Fibroblast of skin of scalp (primary cell): ENCODE data around the gene EHBP1.

Experiments used
- DNase-seq: peaks from one replicate; pipeline ENCODE4 v3.0.0-alpha.2; 2013

Gene EHBP1

DNA sequence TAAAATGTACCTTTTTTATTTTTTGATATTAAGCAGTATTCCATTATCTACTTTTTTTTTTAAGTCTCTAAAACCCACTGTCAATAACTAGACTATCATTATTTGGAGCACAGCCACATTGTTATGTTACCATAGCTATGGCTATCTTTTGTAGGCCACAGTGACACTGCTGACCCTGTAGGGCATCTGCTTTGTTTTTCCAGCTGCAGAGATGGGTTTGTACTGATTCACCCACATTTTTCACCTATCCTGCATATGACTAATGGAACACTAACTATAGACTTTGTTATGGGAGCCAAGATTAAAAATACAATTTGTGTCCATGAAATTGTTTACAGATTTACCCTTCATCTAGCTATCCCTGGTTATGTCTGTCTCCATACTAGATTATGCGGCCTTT lies 323.5 kb downstream of the EHBP1 start:
- no peak for DNase-seq

DNA sequence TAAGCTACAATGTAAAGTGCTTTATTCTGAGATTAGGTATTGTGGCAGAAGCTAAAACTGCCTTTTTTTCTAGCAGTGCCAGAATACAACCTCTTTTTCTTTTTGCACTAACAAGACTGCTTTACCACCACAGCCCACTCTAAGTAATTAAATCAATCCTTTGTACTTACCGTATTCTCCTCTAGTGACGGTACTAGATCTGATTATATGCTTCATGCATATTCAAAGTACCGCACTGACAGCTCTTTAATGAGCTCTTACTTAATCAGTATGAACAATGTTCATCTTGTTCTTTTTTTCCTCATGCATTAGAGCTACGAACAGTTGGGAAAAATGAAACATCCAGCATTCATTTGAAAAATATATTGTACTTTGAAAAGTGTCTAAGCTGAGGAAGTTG lies 329.0 kb downstream of the EHBP1 start:
- no peak for DNase-seq

DNA sequence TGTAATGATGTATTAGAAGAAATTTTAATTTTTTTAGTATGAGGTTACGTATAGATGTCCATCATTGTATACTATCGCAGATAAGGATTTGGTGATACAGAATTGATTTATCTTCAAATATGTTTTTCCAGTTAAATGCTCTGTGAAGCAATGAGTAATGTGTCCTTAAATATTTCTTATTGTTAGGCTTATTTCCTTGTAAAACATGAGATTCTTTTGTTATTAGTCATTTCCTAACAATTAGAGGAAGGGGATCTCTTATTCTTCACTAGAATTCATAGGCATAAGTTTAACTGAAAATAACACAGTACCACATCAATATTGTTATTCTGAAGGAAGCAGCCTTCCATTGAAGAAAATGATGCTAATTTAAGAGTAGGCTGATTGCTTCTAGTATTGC lies 329.7 kb downstream of the EHBP1 start:
- DNase-seq = no peak

DNA sequence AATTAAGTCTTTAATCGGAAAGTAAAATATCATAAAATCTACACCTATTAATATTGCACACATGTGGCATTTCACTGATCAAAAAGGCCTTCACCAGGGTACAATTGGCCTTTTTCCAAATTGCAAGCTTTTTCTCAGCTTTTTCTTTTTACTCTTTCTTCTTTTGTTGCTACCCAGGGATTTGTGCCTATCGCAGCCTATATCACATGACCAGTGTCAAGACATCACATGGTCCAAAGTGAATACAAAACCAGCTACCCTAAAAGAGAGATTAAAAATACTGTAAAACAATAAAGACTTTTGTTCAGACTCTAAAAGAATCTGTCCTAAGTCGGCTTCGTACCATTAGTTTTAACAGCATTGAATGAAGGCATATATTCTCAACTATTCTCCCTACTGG lies 330.1 kb downstream of the EHBP1 start:
- no peak for DNase-seq

DNA sequence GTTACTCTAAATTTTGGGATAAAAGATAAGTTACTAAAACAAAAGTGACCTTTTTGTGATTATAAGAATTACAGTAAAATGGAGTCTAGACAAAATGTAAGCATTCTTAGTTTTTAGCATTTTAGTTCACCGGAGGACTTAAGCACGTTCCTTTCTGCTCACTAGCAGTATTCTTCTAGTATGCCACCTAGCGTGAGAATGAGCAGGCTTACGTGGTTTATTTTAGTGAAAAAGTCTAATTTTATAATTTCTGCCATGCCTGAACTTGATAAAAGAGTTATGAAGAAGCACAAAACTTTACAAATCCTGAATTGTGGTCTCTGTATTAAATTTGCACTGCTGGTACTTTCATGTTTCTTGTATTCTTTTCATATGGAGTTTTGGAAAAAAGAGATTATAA lies 332.5 kb downstream of the EHBP1 start:
- DNase-seq = no peak

DNA sequence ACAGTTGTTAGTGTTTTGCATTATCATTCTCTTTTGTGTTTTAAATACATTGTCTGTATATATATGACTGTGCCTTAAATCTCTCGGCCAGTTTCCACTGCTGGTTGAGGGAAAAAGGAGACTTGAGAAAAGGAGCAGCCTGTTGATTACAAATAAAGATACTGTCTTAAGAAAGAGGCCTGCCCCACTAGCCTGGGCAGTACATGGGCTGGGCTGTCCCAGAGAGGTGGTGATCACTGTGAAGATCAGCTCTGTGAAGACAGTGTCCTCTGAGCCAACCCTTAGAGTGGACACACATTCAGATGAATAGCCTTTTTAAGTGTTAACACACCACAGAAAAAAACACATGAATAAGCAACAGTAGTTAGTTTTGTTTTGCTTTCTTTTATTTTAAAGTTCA lies 335.1 kb downstream of the EHBP1 start:
- no peak for DNase-seq

DNA sequence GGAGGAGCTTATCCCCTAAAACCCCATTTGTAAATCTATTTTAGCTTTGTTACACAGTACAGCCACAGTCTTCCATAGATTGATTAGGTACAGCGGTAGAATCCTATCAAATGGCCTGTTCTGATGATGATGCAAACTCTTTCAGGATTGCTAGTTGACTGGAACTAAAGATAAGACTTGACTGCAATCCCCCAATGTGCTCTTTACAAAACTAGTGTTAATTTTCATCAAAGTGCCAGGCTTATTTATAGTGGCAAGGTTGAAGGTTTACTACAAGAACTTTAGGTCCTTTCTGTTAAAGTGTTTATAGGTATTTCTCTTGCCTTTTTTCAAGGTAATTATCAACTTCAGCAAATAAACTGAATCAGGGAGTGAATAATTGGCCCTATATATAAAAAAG lies 336.1 kb downstream of the EHBP1 start:
- DNase-seq = no peak

DNA sequence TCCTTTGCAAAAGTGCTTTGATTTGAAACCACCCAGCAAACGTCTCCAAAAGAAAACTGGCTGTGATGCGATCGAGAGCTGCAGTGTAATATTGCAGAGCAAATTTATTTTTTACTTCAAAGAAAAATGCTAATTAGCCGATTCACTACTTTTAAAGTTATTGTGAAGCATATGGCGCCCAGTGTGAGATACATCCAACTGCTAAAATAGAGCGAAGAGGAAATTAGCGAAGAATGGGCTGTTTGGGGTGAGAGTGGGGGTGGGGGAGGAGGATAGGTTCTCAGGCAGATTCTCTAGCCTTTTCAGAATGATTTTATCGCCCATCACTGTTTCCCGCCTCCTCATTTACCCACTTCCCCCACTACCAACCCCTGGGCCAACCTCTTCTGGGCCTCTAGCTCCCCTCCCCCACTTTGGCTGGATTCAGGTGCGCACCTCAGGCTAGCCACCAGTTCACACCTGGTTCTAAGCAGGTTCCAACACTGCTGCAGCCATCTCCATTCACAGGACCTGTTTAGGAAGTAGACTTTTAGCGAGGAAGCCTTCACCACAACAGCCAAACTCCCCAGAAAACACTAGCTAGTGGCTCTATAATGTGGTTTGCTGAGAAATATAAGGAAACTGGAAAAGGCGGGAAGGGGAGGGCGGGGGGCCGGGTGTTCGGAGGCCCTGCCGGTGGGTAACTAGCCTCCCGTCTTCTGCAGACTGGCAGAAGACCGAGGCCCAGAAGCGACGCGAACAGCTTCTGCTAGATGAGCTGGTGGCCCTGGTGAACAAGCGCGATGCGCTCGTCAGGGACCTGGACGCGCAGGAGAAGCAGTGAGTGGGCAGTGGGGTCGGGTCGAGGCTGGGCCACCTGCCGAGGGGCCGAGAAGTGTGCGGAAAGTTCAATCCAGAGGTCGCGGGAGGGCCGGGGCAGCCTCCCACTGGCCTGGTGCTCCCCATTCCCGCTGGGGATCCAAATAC lies 339.1 kb downstream of the EHBP1 start:
- DNase-seq = no peak

DNA sequence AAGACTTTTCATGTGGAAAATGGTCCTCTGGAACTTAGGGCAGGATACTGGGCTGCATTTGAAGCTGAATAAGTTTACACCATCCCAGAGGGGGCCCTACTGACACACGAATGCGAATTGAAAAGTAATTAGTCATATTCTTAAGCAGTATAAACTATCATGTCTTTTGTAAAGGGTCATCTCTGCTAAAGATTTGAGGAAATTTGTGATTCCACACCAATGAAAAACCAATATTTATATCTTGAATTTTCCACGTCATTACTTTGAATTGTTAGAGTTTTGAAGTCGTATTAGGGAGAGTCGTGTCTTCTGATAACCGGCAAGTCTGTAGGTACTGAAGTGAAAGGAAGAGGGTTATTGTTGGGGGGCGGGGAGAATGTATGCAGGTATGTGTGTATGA lies 341.0 kb downstream of the EHBP1 start:
- DNase-seq = no peak

DNA sequence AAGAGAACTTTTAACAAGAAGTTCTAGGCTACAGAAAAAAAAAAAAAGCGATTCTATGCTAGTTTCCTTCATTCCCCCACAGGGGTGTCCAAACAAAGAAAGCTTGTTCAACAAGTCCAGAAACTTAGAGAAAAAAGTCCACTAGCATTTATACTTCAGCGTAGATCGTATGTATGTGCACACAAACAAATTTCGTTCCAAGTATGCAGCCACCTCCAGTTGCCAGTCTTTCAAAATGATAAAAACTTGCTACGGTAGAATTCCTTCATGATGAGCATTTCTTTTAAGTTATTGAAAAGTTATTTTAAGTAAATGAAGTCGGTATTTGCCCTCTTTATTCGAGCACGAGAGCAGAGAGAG lies 341.4 kb downstream of the EHBP1 start:
- DNase-seq = no peak

DNA sequence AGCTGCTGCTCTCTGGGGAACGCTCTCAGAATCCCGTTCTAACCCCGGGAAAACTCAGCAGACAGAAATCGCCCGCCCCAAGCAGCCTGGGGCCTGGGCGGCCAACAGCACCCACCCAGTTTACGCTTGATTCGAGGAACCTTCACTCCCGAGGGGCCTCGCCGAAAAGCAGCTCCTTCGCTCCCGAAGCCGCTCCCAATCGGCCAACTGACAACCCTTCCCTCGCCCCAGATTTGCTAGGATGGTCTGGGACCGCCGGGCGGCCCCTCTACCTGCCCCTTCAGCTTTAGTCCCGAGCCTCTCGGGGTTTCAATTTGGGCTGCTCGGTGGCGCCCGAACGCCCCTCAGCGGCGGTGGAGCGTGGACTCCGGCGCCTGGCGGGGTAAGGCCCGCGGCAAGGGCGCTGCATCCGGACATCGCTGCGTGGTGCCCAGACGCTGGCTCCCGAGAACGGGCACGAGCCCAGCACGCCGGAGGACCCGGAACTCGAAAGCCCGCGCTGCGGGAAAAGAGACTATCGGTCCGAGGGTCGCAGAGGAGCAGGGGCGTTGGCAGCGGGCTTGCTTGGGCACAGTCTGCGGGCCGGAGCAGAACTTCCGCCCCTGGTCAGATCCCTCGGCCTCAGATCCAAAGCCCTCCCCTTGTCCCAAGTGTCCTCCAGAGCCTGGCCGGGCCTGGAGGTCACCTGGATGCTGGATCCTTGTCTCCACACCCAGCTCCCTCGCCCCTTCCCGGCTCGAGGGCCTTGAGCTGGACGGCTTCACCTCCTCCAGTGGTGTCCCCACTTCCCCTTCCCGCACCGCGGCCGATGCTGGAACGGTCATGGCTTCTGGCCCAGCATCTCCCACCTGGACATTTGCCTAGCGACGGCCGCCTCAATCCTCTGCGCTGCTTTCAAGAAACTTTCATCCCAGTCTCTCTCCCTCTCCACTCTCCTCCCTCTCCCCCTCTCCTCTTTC lies 342.1 kb downstream of the EHBP1 start:
- DNase-seq = no peak

DNA sequence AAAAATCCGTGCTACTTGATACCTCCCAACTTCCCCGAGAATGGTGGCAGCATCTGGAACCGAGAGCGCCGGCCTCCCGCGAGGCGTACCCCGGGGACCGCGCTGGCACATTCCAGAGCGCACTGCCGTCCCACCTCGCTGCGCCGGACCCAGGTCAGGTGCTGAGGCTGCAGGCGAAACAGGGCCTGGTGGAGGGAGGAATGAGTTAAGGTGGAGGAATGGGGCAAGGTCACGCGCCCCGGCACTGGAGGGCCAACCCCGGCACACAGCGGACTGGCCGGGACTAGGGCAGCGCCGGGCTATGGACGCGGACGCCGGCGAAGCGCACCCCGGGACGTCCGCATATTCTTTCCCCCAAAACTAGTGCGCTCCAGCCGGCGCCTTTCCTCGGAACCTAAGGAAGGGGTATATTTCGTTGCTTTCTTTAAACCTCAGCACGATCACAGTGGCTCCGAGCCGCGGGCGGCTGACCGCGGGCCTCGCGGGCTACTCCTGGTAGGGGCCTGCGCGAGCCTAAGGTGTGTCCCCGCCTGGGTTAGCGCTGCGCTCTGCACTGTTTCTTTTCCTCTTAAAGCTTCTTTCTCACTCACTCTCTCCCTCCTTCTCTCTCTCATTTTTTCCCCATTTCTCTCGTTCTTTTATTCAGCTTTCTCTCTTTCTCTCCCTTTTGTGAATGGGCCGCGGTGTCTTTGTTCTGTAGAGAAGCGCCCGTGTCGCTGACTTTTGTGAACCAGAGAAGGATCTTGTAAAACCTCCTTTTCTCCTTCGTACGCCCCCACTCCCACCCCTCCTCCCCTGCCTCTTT lies 343.1 kb downstream of the EHBP1 start:
- DNase-seq = no peak

DNA sequence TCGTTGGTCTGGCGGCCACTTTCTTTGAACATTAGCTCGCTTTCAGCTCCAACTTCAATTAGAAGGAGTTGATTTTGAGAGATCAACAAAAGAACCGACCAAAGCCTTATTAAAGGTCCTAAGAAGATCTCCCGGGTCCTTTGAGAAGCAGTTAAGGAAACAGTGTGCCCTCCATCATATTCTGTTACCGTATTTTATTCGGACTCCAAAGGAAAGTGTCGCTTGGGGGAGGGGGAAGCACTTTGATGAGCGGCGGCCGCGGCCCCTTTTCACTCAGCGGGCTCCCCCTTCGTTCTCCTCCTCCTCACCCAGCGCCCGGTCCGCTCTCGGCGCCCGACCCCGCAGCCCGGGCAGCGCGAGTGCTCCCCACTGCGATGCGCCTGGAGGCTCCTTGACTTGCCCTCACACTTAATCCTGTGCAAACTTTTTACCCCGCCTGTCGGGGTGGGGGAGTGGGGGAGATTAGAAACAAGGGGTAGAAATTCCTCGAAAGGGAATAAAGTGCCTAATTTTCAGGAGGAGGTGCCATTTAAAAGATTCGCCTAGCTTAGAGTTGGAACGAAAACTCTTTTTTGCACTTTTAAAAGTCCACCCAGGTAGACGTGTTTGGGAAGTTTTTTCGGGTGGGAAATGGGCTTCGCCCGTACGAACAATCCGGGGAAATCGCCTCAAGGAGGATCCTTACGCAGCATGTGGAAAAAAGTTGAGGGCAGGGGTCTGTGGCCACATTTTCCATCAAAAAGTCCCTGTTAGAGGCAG lies 343.9 kb downstream of the EHBP1 start:
- DNase-seq = no peak

DNA sequence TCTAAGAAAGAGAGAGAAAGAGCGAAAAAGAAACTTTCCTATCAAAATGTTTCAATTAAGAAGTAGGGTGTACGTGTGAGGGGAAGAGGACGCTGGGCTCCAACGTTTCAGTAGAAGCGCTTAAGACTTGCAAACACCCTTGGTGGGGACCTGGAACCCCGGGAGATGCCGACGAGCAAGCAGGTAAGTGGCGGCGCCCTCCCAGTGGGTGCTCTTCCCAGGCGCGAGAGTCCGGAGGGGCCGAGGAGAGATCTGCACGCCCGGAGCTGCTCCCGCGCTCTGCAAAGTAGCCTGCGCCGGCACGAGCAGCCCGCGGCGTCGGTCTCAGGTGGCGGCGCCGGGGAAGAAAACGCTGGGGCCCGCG lies 344.4 kb downstream of the EHBP1 start:
- no peak for DNase-seq

DNA sequence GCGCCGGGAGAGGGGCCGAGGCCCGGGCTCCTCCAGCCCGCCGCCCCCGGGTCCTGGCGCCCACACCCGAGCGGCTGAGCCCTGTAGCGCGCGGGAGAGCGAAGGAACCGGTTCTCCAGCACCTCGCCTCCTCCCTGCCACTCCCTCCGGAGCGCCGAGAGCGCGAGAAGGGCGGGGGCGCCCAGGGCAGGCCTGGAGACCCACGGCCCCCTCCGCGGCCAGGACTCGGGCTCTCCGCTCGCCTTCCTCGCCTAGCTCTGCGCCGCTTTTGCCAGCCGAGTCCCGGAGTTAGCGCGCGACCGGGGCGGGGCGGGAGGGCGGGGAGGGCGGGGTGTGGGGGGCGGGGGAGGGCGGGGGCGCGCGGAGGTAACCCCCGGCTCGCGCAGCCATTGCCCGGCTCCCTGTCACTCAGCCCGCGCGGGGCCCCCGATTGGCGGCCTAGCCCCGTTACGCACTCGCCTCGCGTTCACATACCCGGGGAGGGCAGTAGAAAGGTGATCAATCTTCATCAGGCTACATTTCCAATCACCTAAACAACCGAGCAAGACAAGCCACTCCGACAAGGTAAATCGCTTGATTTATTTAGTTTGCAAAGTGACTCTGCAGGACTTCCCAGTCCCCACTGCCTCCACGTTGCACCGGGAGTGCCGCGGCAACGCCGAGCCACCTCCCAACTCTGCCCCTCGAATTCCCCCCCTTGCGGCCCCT lies 345.0 kb downstream of the EHBP1 start, which contains the start of gene OTX1:
Gene OTX1 (plus strand): TSS at position 497 of the 708 bp plus-strand sequence. CDS start 2,161 bp downstream, outside the sequence.
- no peak for DNase-seq

DNA sequence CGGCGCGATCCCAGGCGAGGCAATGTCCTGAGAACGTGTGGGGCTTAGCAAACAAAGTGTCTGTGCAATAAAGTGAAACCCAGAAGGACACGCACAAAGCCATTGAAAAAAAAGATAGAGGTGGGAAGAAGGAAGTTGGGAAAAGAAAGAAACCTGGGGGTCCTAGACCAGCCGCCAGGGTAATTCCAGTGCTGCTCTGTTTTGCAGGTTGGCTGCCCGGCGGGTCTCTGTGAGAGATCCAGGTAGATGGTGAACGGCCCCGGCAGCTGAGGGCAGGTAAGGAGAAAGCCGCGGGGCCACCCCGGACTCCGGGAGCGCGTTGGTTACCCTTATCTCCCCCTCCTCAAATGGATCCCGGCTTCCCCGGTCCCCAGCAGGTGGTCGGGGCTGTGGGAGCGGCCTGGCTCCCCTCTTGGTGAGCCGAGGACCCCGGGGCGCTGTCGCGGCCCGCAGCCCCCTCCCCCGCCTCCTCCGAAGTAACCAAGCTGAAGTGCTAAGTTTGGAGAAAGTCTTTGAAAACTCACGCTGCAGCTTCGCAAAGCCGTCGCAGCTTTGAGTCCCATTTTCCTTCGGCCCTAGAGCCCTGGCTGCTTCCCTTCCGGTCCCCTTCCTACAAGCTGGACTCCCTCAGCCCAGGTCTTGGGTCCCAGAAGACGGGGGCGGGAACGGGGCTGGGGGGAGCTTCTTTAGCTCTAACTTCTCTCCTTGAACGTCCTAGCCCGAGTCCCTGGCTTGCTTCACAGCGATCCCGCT lies 345.7 kb downstream of the EHBP1 start:
- DNase-seq = no peak

DNA sequence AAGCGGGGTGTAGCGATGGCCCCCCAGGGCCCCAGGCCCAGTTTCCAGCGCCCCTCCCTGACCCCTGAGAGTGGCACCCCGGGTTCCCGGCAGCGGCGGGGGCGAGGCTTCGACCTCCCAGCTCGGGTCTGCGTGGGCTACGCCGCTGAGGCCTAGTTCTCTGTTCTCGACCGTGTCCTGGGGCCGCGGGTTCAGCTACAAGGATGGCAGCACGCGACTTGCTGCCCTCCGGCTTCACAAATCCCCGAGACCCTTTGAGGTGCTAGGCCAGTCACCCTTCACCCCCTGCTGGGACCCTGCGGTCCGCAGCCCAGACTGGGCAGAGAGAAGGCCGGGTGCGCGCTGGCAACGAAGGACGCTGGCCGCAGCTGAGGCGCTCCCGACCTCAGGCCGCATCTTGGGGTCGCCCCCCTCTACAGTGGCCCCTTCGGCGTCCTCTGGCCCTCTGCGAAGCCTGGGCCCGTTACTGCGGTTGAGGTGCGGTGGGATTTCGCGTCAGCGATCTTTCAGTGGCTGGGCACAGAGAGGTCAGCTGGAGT lies 346.4 kb downstream of the EHBP1 start:
- no peak for DNase-seq

DNA sequence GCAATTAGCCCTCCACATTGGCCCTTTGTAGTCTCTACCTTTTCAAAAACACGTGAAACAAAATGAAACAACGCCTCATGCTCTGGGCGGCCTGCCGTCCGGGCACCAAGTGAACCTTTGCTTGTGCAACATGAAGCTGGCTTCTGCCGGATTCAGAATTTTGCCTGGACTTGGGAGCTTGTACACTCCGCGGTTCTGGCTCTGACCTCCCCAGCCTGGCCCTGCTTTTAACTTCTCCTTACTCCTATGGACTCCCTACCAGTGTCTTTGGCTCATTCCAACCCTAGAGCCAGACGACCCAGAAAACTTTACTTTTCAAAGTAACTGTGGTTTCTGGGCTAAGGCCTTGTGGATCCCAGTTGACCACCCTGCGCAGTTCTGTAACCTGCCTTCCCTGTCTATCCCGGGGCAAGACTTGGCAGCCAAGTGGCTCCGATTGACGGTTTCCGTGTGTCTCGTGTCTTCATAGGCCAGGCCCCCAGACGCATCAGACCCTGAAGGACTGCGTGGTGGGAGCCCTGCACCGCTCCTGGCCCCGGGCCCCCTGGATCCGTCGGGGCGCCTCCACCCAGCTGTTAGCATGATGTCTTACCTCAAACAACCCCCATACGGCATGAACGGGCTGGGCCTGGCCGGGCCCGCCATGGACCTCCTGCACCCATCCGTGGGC lies 347.0 kb downstream of the EHBP1 start:
- DNase-seq = no peak

DNA sequence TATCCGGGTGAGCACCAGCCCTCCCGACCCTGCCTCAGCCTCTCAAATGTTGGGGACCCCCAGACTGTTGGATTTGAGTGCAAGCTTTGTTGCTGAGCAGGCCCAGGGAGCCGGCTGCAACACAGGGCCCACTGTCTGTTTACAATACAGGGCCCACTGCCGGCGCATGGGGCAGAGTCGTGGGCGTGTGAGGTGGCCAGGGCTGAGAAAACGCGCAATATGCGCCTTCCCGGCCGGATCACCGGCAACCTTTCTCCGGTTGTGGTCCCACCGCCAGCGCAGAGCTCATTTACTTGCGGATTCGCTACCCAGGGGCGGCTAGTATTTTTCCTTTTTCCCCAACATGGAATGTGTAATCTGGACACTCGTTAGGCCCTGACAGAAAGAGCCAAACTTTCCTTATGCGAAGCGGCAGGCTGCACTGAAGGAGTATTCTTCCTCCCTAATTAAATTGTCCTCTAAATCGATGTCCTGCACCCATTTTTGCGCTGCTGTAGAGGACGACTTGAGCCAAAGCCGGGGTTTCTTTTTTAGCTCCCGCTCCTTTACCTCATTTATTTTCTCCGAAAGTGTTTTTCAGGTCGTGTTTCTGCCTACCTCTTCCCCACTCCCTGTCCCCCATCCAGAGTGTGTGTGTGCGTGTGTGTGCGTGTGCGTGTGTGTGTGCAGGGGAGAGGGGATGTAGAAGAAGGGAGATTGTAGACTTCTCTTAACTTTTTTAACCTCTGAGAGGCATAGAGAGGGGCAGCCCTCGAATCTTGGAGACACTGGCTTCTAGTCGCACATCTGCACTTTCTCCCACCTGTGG lies 347.8 kb downstream of the EHBP1 start:
- DNase-seq = no peak
